Brain microvascular endothelial cell (primary cell): Measurements from ENCODE around the gene ADGRA1.

Experiments
- DNase-seq: peaks from one replicate; pipeline ENCODE4 v3.0.0-alpha.2; 2020
- H3K27ac ChIP-seq: fragments of 250-450 bp; sonication (Bioruptor Pico); 2 replicates; pipeline ENCODE4 v1.5.1; 2020; ENCODE audit warnings: mild to moderate bottlenecking, moderate library complexity
- H3K27me3 ChIP-seq: fragments of 250-450 bp; sonication (Bioruptor Pico); replicated peaks from 2 replicates; pipeline ENCODE4 v1.5.1; 2020; ENCODE audit warnings: mild to moderate bottlenecking
- H3K36me3 ChIP-seq: fragments of 250-450 bp; sonication (Bioruptor Pico); replicated peaks from 2 replicates; pipeline ENCODE4 v1.5.1; 2020; ENCODE audit warnings: mild to moderate bottlenecking
- H3K4me3 ChIP-seq: 2 replicates; pipeline ENCODE4 v1.5.1; 2011; ENCODE audit warnings: low read depth, mild to moderate bottlenecking, control low read depth, low read length, moderate library complexity
- in situ Hi-C: cut with HindIII; loops from 2 replicates; pipeline ENCODE4 v1.10.0; 2017; ENCODE audit warnings: low sequenced_read_pairs, low pct_ligation_motif_present
- TF ChIP-seq, protein P1 (sequence below): IDR thresholded peaks from 2 replicates; pipeline ENCODE4 v1.5.1; 2011; ENCODE audit warnings: low read depth, mild to moderate bottlenecking, moderate library complexity, low read length, control low read depth, inconsistent platforms; ENCODE audit errors: missing control alignments

ADGRA1 gene

DNA sequence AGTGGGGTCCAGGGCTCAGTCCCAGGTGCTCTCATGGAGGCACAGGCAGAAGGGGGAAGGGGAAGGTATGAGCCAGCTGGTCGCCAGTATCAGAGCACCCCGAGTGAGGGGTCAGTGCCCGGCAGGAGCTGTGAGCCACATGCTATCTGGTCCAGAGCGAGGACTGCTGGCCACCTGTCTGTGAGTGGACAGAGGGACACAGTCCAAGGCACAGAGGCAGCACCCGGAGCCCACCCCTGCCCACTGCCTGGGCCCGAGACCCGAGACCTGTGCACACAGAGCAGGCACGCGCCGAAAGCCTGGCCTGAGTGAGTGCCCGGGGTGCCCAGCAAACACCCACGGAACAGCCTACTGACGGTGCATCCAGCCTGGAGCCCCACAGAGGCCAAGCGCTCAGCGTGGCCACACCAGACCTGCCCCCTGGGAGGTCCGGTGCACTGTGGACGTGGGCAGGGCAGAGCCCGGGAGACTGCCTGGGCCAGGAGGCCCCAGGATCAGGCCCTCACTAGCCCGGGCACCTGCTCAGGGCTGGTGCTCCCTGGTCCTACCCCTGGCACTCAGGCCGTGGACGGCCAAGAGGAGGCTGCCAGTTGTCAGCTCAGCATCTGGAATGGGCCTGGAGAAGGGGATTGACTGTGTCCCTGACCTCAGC is 29.4 kb downstream of the ADGRA1 start:
- H3K27ac ChIP-seq = no peak overlapping the region
- H3K27me3 ChIP-seq = no peaks in the 10 kb centered on the region
- TF ChIP-seq, protein P1, sequence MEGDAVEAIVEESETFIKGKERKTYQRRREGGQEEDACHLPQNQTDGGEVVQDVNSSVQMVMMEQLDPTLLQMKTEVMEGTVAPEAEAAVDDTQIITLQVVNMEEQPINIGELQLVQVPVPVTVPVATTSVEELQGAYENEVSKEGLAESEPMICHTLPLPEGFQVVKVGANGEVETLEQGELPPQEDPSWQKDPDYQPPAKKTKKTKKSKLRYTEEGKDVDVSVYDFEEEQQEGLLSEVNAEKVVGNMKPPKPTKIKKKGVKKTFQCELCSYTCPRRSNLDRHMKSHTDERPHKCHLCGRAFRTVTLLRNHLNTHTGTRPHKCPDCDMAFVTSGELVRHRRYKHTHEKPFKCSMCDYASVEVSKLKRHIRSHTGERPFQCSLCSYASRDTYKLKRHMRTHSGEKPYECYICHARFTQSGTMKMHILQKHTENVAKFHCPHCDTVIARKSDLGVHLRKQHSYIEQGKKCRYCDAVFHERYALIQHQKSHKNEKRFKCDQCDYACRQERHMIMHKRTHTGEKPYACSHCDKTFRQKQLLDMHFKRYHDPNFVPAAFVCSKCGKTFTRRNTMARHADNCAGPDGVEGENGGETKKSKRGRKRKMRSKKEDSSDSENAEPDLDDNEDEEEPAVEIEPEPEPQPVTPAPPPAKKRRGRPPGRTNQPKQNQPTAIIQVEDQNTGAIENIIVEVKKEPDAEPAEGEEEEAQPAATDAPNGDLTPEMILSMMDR = no peak
- no peak overlapping the region for H3K4me3 ChIP-seq
- no peak for DNase-seq
- in situ Hi-C loops = no loop called here
- no peaks in the 10 kb centered on the region for H3K36me3 ChIP-seq

GRCh38 chr10:133117688-133118071 is 30.0 kb downstream of the ADGRA1 start:
- no peak overlapping the region for H3K27ac ChIP-seq
- TF ChIP-seq, protein P1 = no peak
- H3K4me3 ChIP-seq = no peak overlapping the region
- DNase-seq = no peak
- in situ Hi-C loops = no loop called here
- no peaks in the 10 kb centered on the region for H3K36me3 ChIP-seq
- H3K27me3 ChIP-seq = no peaks in the 10 kb centered on the region

- in situ Hi-C loops = no loop called here
- Histone ChIP-seq H3K27me3 (no peaks in the 10 kb centered on the region), H3K4me3 (no peak overlapping the region), H3K36me3 (no peaks in the 10 kb centered on the region), H3K27ac (no peak overlapping the region)
- TF ChIP-seq, protein P1 = no peak
- DNase-seq = no peak
These were observed 33.8 kb downstream of the ADGRA1 start for GRCh38 chr10:133121479-133121878.

DNA sequence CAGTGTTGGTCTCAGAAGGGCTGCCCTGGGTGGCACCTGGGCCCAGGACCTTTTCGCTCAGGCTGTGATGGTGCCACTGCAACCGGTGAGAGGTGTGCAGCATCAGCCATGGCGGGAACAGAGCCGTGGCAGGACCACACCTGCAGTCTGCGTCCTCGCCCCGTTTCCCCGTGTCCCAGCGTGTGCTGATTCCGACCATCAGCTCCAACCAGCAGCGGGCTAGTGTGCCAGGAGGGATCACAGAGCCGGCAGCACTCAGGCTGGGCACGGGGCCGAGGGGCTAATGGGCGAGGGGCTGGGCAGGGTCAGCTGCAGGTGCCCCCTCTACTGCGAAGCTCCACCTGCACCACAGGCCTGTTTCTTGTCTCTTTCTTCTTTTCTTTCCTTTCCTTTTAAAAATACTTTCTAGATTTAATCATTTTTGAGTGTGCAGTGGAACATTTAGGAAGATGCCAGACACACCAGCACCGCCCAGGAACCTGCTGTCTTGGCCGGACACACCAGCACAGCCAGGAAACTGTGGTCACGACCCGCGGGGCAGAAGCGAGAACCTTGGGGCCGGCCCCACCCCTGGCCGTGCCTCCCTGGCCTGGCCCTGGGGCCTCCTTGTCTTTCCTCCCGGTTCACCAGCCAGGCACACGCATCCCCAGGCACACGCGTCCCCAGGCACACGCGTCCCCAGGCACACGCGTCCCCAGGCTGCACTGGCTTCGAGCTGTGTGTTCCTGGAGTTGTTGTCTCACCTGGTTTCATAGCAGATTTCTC is 34.6 kb downstream of the ADGRA1 start:
- Histone ChIP-seq H3K27ac (no peak overlapping the region), H3K4me3 (no peak overlapping the region), H3K36me3 (no peaks in the 10 kb centered on the region), H3K27me3 (no peaks in the 10 kb centered on the region)
- TF ChIP-seq, protein P1 = no peak
- in situ Hi-C loops = no loop called here
- no peak for DNase-seq

GRCh38 chr10:133123050-133123745 is 35.5 kb downstream of the ADGRA1 start:
- H3K27ac ChIP-seq = no peak overlapping the region
- H3K27me3 ChIP-seq = no peaks in the 10 kb centered on the region
- no peaks in the 10 kb centered on the region for H3K36me3 ChIP-seq
- DNase-seq = no peak
- no peak overlapping the region for H3K4me3 ChIP-seq
- TF ChIP-seq, protein P1 = no peak
- in situ Hi-C loops = no loop called here
